ENCODE results near the gene UBE2E3.

Gene UBE2E3

DNA sequence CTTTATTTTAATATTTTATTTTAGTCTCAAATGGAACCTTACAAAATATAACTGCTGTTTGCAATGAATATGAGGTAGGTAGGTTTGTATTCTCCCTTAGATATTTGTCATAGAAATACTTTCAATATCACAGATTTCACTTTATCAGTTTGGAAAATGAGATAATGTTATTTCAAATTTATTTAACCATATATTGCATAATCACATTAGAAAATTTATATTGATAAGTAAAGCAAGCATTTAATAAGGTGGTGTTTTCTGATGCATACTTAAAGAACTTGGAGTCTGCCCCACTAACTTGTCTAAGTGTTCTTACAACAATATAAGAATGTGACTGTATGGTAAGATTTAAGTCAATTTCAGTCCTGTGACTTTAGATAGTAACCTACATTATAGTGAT is 85.1 kb downstream of the UBE2E3 start:
- Histone ChIP-seq H3K4me3 (ENCODE audit: low read depth, low read length) (no peak overlapping the region), H3K27me3 (ENCODE audit: control insufficient read depth, insufficient read depth, low read length) (no peaks in the 10 kb centered on the region), H2AFZ (no peak overlapping the region), H3K36me3 (ENCODE audit: control insufficient read depth, insufficient read depth, low read length) (no peaks in the 10 kb centered on the region), H3K4me2 (ENCODE audit: low read length) (no peak overlapping the region), H3K9ac (no peak overlapping the region), H3K4me1 (no peaks in the 10 kb centered on the region), H3K79me2 (peaks cover 5% of the 10 kb centered on the region), H3K9me3 (ENCODE audit: control insufficient read depth, low read length) (no peaks in the 10 kb centered on the region), H3K27ac (no peak overlapping the region)
- TF ChIP-seq, protein P1, sequence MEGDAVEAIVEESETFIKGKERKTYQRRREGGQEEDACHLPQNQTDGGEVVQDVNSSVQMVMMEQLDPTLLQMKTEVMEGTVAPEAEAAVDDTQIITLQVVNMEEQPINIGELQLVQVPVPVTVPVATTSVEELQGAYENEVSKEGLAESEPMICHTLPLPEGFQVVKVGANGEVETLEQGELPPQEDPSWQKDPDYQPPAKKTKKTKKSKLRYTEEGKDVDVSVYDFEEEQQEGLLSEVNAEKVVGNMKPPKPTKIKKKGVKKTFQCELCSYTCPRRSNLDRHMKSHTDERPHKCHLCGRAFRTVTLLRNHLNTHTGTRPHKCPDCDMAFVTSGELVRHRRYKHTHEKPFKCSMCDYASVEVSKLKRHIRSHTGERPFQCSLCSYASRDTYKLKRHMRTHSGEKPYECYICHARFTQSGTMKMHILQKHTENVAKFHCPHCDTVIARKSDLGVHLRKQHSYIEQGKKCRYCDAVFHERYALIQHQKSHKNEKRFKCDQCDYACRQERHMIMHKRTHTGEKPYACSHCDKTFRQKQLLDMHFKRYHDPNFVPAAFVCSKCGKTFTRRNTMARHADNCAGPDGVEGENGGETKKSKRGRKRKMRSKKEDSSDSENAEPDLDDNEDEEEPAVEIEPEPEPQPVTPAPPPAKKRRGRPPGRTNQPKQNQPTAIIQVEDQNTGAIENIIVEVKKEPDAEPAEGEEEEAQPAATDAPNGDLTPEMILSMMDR (IDR thresholded peaks at IDR 0.05) = no peak

- Histone ChIP-seq H3K9ac (no peak overlapping the region), H3K4me2 (ENCODE audit: low read length) (no peak overlapping the region), H3K4me1 (no peaks in the 10 kb centered on the region), H3K27ac (no peak overlapping the region), H3K79me2 (peaks cover 5% of the 10 kb centered on the region), H3K27me3 (ENCODE audit: control insufficient read depth, insufficient read depth, low read length) (no peaks in the 10 kb centered on the region), H3K4me3 (ENCODE audit: low read depth, low read length) (no peak overlapping the region), H3K9me3 (ENCODE audit: control insufficient read depth, low read length) (no peaks in the 10 kb centered on the region), H3K36me3 (ENCODE audit: control insufficient read depth, insufficient read depth, low read length) (no peaks in the 10 kb centered on the region), H2AFZ (no peak overlapping the region)
- TF ChIP-seq, protein P1 (IDR thresholded peaks at IDR 0.05) = no peak
These were observed 85.9 kb downstream of the UBE2E3 start for GRCh38 chr2:181066333-181066732.

GRCh38 chr2:181070119-181070835 is 89.9 kb downstream of the UBE2E3 start:
- no peaks in the 10 kb centered on the region for H3K9me3 ChIP-seq (ENCODE audit: control insufficient read depth, low read length)
- no peak overlapping the region for H2AFZ ChIP-seq
- peaks cover 2% of the 10 kb centered on the region for H3K79me2 ChIP-seq
- TF ChIP-seq, protein P1 (IDR thresholded peaks at IDR 0.05) = no peak
- H3K4me3 ChIP-seq (ENCODE audit: low read depth, low read length) = no peak overlapping the region
- no peaks in the 10 kb centered on the region for H3K27me3 ChIP-seq (ENCODE audit: control insufficient read depth, insufficient read depth, low read length)
- no peak overlapping the region for H3K9ac ChIP-seq
- no peak overlapping the region for H3K27ac ChIP-seq
- H3K36me3 ChIP-seq (ENCODE audit: control insufficient read depth, insufficient read depth, low read length) = no peaks in the 10 kb centered on the region
- no peaks in the 10 kb centered on the region for H3K4me1 ChIP-seq
- H3K4me2 ChIP-seq (ENCODE audit: low read length) = no peak overlapping the region

- no peak overlapping the region for H2AFZ ChIP-seq
- no peak overlapping the region for H3K9ac ChIP-seq
- no peaks in the 10 kb centered on the region for H3K4me1 ChIP-seq
- H3K27me3 ChIP-seq (ENCODE audit: control insufficient read depth, insufficient read depth, low read length) = no peaks in the 10 kb centered on the region
- TF ChIP-seq, protein P1 (IDR thresholded peaks at IDR 0.05) = no peak
- no peaks in the 10 kb centered on the region for H3K36me3 ChIP-seq (ENCODE audit: control insufficient read depth, insufficient read depth, low read length)
- no peak overlapping the region for H3K4me3 ChIP-seq (ENCODE audit: low read depth, low read length)
- H3K9me3 ChIP-seq (ENCODE audit: control insufficient read depth, low read length) = no peaks in the 10 kb centered on the region
- no peak overlapping the region for H3K27ac ChIP-seq
- H3K4me2 ChIP-seq (ENCODE audit: low read length) = no peak overlapping the region
- H3K79me2 ChIP-seq = peaks cover 2% of the 10 kb centered on the region
These were observed 90.4 kb downstream of the UBE2E3 start for GRCh38 chr2:181070836-181071200.
